PC-9 (cell line): Measurements from ENCODE around the gene DLGAP1. TPM values are rescaled to one million over a fixed set of nuclear protein-coding genes. Genes with fewer than 3 reads are reported as not detected.

Experiments used
- BruUV-seq: library from RNA; stranded (reverse); fragments of 400-500 nt; replicated peaks from 2 replicates; lab custom pipeline; 2021; lab: Mats Ljungman, UMichigan
- CTCF ChIA-PET: fragments of 300-600 bp; sonication (Branson Sonifier 250); formaldehyde crosslinking; loops from one replicate; lab custom pipeline; 2022; ENCODE audit warnings: antibody characterized with exemption; lab: Charles Lee
- POLR2A ChIA-PET: fragments of 300-600 bp; sonication (Branson Sonifier 250); formaldehyde crosslinking; loops from one replicate; lab custom pipeline; 2022; ENCODE audit warnings: antibody characterized with exemption; ENCODE audit not compliant: unreplicated experiment; lab: Charles Lee
- DNase-seq, 2 experiments: peaks; one replicate each; pipeline versions ENCODE4 v3.0.0 to v3.0.0-alpha.2; 2015 to 2022; ENCODE audit warnings: mixed read lengths in 1 of 2
- H2AFZ ChIP-seq: fragments of 200-600 bp; sonication (generic); 2 replicates; pipeline ENCODE4 v1.8.1; 2017; ENCODE audit warnings: antibody characterized with exemption
- H3F3A ChIP-seq: fragments of 200-600 bp; sonication (generic); 2 replicates; pipeline ENCODE4 v1.8.1; 2017; ENCODE audit warnings: antibody characterized with exemption, mild to moderate bottlenecking, low read depth; ENCODE audit not compliant: insufficient read depth
- H3K27ac ChIP-seq: fragments of 200-600 bp; sonication (generic); 2 replicates; pipeline ENCODE4 v1.6.1; 2016; ENCODE audit warnings: mixed run types
- H3K27me3 ChIP-seq: fragments of 200-600 bp; sonication (generic); 2 replicates; pipeline ENCODE4 v1.6.1; 2016; ENCODE audit warnings: low read depth, mixed run types; ENCODE audit not compliant: insufficient read depth
- H3K36me3 ChIP-seq: fragments of 200-600 bp; sonication (generic); 2 replicates; pipeline ENCODE4 v1.6.1; 2016; ENCODE audit warnings: low read depth, mixed run types
- H3K4me1 ChIP-seq: fragments of 200-600 bp; sonication (generic); replicated peaks from 2 replicates; pipeline ENCODE4 v1.6.1; 2016; ENCODE audit warnings: mixed run types; ENCODE audit not compliant: insufficient read depth
- H3K4me2 ChIP-seq: fragments of 200-600 bp; sonication (generic); 2 replicates; pipeline ENCODE4 v1.6.1; 2017; ENCODE audit warnings: mixed run types
- H3K4me3 ChIP-seq: fragments of 200-600 bp; sonication (generic); 2 replicates; pipeline ENCODE4 v1.6.1; 2016; ENCODE audit warnings: mixed run types
- H3K79me2 ChIP-seq: fragments of 200-600 bp; sonication (generic); 2 replicates; pipeline ENCODE4 v1.6.1; 2017; ENCODE audit warnings: low read depth, mixed run types
- H3K9me2 ChIP-seq: fragments of 200-600 bp; sonication (generic); 2 replicates; pipeline ENCODE4 v1.8.1; 2017; ENCODE audit warnings: mild to moderate bottlenecking; ENCODE audit not compliant: insufficient read depth
- H3K9me3 ChIP-seq: fragments of 200-600 bp; sonication (generic); 2 replicates; pipeline ENCODE4 v1.8.1; 2016; ENCODE audit warnings: low read depth; ENCODE audit not compliant: insufficient read depth
- H4K20me1 ChIP-seq: fragments of 200-600 bp; sonication (generic); 2 replicates; pipeline ENCODE4 v1.8.1; 2017; ENCODE audit not compliant: insufficient read depth
- CTCF ChIP-seq: fragments of 200-600 bp; sonication (generic); conservative IDR thresholded peaks from 2 replicates; pipeline ENCODE4 v1.6.1; 2017; ENCODE audit warnings: mixed run types, antibody characterized with exemption, mild to moderate bottlenecking, moderate library complexity
- EZH2 ChIP-seq: fragments of 200-600 bp; sonication (generic); IDR thresholded peaks from 2 replicates; pipeline ENCODE4 v1.8.0; 2017; ENCODE audit warnings: antibody characterized with exemption, low read depth
- intact Hi-C: fragments of 100-400 bp; cut with micrococcal nuclease; formaldehyde crosslinking; loops from one replicate; pipeline ENCODE4 v1.10.0; 2022; ENCODE audit not compliant: unreplicated experiment
- total RNA-seq: library from RNA; stranded (reverse); gene quantifications from 2 replicates; pipeline ENCODE4 v1.2.3, GENCODE V29; 2021

The DLGAP1 gene
- total RNA-seq, 1 experiment from 2014 or later = not detected

DNA sequence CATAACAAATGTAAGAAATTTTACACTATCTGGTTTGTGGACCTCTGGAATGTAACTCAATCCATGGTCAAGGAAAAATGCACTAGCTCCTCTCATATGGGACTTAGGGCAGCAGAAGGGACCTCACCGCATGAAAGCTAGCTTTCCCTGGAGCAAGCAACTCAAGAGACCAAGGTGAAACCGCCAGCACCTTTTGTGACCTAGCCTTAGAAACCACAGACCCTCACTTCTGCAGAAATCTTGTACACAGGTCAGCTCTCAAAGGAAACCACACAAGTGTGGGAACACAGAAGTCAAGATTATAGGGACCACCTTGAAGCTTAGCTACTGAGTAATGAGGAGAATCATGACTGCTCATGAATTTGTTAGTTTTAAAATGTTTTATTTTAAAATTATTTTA, 222.5 kb downstream of the DLGAP1 start:
- DNase-seq = no peak
- Histone ChIP-seq H2AFZ (no peak overlapping the region), H3K36me3 (no peaks in the 10 kb centered on the region), H3K4me1 (no peaks in the 10 kb centered on the region), H3K27ac (no peak overlapping the region), H3K9me2 (no peaks in the 10 kb centered on the region), H3K4me3 (no peak overlapping the region), H3K9me3 (no peaks in the 10 kb centered on the region), H3F3A (no peaks in the 10 kb centered on the region), H3K79me2 (no peaks in the 10 kb centered on the region), H3K27me3 (peaks cover 20% of the 10 kb centered on the region), H4K20me1 (0 out of 2 replicates have a peak, but pooled peaks cover 3% of the 10 kb centered on the region), H3K4me2 (no peak overlapping the region)
- ChIA-PET POLR2A (no interaction called here), CTCF (no interaction called here)
- intact Hi-C loops = no loop called here
- BruUV-seq = no TSS peak
- TF ChIP-seq EZH2 (no peak), CTCF (no peak)

DNA sequence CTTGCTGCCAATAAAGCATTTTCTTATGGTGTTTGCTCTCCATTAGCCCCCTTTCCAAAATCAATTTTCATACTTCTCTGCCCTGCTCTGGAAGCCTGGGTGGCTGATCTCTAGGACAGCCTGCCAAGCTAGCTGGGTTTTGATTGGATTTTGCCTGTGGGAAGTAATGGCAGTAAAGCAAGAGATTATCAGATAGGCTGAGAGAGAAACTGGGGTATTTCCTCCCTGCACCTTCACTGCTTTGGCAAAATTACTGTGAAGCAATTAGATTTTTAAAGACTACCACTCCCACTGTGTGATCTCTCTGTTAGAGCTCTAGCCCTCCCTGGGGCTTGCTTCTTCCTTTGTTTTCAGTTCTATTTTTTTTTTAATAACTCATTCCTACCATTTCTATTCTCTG, 223.8 kb downstream of the DLGAP1 start:
- DNase-seq = no peak
- Histone ChIP-seq H3K36me3 (no peaks in the 10 kb centered on the region), H2AFZ (no peak overlapping the region), H4K20me1 (0 out of 2 replicates have a peak, but pooled peaks cover 3% of the 10 kb centered on the region), H3K4me1 (no peaks in the 10 kb centered on the region), H3K9me3 (no peaks in the 10 kb centered on the region), H3K9me2 (no peaks in the 10 kb centered on the region), H3K27ac (no peak overlapping the region), H3K4me2 (no peak overlapping the region), H3F3A (no peaks in the 10 kb centered on the region), H3K79me2 (no peaks in the 10 kb centered on the region), H3K27me3 (peaks cover 6% of the 10 kb centered on the region; the same call in 1 of the 2 replicates), H3K4me3 (no peak overlapping the region)
- intact Hi-C loops = no loop called here
- TF ChIP-seq EZH2 (no peak), CTCF (no peak)
- BruUV-seq = no TSS peak
- ChIA-PET CTCF (no interaction called here), POLR2A (no interaction called here)

GRCh38 chr18:4230450-4231168, 224.5 kb downstream of the DLGAP1 start:
- POLR2A ChIA-PET = no interaction called here
- Histone ChIP-seq H3K4me1 (no peaks in the 10 kb centered on the region), H2AFZ (no peak overlapping the region), H3K4me2 (no peak overlapping the region), H4K20me1 (0 out of 2 replicates have a peak, but pooled peaks cover 3% of the 10 kb centered on the region), H3K9me3 (no peaks in the 10 kb centered on the region), H3K79me2 (no peaks in the 10 kb centered on the region), H3K9me2 (no peaks in the 10 kb centered on the region), H3K36me3 (no peaks in the 10 kb centered on the region), H3K4me3 (no peak overlapping the region), H3K27me3 (no peaks in the 10 kb centered on the region), H3K27ac (no peak overlapping the region), H3F3A (no peaks in the 10 kb centered on the region)
- CTCF ChIA-PET = no interaction called here
- no peak for DNase-seq
- intact Hi-C loops = no loop called here
- TF ChIP-seq EZH2 = no peak
- no TSS peak for BruUV-seq
